GM21423 (cell line): ENCODE results near the gene SSTR3.

ENCODE experiments used
- ATAC-seq: cut with Tn5 transposase; IDR thresholded peaks from one replicate; pipeline ENCODE4 v1.9.1; 2021; ENCODE audit warnings: mild to moderate bottlenecking, moderate library complexity; ENCODE audit not compliant: unreplicated experiment

SSTR3 gene

DNA sequence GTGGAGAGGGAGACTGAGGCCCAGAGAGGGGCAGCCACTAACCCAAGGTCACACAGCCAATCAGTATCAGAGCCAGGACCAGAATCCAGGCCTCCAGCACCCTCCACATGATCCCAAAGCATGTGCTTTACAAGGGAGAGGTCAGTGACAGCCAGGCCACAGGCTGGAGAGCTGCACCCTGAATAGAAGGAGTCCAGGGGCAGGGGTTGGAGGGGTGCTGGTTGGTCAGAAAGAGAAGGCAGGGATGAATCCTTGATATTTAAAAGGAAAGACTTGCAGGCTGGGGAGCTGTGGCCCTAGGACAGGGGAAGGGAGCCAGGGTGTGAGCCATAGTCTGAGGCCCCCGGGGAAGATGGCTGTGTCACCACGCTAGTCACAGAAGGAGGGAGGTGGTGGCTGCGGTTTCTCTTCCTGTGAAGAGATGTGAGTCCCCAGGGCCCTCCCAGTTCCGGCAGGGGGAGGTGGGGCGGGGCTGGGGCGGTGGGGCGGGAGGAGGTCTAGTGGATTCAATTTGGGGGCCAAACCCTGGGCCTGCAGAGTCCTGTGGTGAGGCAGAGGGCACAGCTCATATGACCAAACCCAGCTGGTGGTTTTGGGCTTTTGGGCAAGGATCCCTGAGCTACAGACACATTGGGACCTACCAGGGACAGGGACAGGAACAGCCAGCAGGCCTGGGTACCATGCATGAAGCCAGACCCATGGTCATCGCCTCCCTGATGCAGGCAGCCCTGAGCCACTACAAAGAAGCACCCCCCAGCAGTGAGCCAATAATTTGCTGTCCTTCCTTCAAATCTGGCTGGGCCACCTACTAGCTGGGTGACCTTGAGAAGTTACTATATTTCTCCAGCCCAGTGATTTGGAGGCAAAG, 17.8 kb upstream of the SSTR3 start:
- peak; percentile 39 for ATAC-seq

- ATAC-seq: no peak
Measured at GRCh38 chr22:37229012-37229804, 16.9 kb upstream of the SSTR3 start.

- no peak for ATAC-seq
Measured at GRCh38 chr22:37228106-37229011, 16.1 kb upstream of the SSTR3 start.

DNA sequence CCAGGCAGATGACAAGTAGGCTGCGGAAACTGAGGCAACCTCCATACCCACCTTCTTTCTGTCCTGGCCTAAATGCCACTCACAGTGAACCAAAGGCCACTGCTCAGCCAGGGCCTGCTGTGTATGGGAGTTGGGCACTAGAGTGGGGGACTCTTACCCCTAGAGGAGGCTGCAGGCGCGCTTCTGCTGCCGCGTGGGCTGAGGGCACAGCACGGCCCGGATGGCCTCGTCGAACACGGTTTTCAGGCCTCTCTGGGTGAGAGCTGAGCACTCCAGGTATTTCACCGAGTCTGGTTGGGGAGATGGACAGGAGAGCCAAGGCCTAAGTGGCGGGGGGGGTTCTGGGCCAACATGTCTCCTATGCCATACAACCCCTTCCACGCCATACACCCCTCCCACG, 14.2 kb upstream of the SSTR3 start:
- no peak for ATAC-seq

- ATAC-seq: no peak
Measured at GRCh38 chr22:37226087-37226486, 13.8 kb upstream of the SSTR3 start.

GRCh38 chr22:37225481-37225880, 13.2 kb upstream of the SSTR3 start:
- ATAC-seq: no peak

DNA sequence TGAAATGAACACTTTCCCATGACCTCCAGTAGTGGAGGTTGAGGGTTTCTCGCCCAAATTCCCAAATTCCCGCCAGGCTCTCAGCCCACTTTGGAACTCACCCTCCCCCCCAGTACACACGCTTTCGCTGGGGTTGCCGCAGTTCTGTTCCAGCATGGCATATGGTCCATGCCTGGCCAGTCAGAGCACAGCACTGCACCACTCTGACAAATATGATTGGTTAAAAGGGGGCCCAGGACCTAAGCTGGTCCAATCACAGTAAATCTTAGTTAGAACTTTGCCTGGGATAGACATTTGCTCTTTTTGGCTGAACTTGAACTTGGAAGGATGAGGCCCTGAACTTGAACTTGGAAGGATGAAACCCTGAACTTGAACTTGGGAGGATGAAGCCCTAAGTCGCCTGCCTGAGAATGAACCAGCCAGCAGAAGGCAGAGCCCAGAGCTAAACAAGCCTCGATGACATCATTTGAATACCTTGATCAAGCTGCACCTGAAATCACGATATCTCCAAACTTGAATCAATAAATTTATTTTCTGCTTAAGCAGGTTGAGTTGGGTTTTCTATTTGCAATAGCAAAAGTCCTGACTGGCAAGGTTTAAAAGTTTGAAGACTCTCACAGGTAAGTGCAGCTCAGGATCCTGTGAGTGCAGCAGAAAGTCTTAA, 12.6 kb upstream of the SSTR3 start:
- no peak for ATAC-seq

DNA sequence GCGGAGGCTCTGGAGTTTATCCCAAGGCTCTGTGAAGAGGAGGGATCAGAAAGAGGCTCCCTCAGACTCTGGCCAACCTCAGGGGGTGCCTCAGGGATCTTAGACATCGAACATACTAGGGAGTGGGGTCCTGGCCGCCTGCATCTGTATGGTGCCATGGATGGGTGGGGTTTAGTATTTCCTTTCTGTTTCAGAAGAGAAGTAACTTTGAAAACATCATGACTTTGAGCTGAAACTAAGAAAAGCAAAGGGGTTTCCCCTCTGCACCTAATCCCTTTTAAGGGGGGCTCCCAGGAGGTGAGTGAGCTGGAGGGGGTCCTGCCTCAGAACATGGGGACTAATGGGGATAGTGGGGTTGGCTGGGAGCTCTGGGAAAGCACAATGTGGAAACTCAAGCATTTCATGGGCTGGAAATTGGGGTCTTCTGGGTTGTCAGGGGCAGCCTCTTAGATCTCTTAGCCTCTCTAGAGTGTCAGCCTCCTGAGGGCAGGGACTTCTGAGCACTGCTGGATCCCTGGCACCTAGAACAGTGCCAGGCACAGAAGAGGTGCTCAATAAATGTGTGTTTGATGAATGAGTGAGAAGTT, 11.8 kb upstream of the SSTR3 start:
- ATAC-seq: no peak

DNA sequence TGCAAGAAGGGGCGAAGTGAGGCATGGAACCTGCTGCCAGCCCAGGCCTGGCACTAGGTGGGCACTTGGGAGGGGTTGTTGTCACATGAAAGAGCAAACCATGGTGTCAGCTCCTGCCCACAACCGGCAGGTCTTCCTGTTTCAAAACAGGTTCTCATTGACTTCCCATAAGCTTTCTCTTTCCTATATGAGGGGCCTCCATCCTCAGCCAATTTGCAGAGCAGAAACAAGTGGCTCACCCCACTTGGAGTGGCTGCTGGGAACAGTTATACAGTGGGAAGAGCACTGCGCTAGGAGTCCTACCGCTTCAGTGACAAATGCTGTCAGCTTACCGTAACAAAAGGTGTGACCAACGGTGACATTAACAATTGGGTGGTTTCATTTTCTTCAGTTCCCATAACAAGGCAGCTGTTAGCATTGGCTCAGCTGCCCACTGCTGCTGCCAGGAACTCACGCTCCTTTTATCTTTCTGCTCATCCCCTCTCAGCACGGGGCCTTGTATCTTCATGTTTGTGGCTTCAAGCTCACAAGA, 10.2 kb upstream of the SSTR3 start:
- ATAC-seq: no peak

GRCh38 chr22:37221424-37222333, 9.4 kb upstream of the SSTR3 start:
- ATAC-seq: no peak

- ATAC-seq: no peak
Measured at GRCh38 chr22:37220543-37220981, 8.3 kb upstream of the SSTR3 start.

DNA sequence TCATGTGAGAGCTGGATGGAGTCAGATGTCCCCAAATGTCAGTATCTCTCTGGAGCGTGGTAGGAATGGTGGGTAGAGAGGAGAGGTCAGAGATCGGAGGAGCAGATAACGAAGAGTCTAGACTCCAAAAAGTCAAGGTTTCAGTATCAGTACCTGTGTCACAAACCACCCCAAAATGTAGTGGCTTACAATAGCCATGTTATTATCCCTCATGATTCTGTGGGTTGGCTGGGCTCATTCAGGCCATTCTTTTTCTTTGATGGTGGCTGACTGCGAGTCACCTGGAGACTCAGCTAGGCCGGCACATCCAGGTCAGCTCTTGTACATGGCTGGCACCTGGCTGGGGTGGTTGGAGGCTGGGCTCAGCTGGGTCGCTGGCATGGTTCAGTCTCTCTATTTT, 7.3 kb upstream of the SSTR3 start:
- peak; percentile 3 for ATAC-seq

GRCh38 chr22:37218771-37219411, 6.6 kb upstream of the SSTR3 start:
- ATAC-seq: peak; percentile 77

DNA sequence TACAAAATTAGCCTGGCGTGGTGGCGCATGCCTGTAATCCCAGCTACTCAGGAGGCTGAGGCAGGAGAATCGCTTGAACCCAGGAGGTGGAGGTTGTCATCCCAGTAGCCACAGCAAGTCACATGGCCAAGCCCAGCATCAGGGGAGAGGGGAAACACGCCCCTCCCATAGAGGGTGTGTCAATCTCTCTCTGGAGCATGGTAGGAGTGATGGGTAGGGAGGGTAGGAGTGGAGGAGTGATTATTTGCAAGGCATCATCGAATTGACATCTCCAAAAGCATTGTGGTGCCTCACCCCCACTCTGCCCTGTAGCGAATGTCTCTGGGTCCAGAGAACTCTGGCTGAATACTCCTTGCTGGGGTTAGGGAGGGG, 6.1 kb upstream of the SSTR3 start:
- ATAC-seq: no peak

DNA sequence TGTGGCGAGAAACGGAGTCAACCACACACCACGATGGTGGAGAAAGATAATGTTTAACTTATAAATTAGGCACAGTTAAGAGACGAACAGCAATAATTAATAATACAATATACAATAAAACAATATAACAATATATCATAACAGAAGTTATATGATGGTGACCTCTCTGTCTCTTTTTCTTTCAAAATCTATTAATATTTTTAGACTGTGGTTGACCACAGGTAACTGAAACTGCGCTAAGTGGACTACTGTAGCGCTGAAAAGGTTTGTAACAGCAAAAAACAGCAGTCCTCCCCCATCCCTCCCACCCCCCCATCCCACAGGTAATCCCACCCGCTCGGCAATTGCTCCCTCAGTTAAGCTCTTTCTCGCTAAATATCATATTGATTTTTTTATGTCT, 3.6 kb upstream of the SSTR3 start:
- ATAC-seq: no peak

- no peak for ATAC-seq
Measured at GRCh38 chr22:37214731-37215030, 2.4 kb upstream of the SSTR3 start.

GRCh38 chr22:37213941-37214730, 1.9 kb upstream of the SSTR3 start:
- no peak for ATAC-seq
